GM19467 (cell line): ENCODE measurements around the gene GP1BA.
"Not testable (repeated sequence)": the region's sequence is repeated elsewhere in the genome, so short reads cannot be mapped to it uniquely, and the experiment has no call there.

ENCODE experiments used
- ATAC-seq: cut with Tn5 transposase; IDR thresholded peaks from one replicate; pipeline ENCODE4 v1.9.1; 2021; ENCODE audit warnings: mild to moderate bottlenecking, moderate library complexity; ENCODE audit not compliant: unreplicated experiment

GP1BA gene

DNA sequence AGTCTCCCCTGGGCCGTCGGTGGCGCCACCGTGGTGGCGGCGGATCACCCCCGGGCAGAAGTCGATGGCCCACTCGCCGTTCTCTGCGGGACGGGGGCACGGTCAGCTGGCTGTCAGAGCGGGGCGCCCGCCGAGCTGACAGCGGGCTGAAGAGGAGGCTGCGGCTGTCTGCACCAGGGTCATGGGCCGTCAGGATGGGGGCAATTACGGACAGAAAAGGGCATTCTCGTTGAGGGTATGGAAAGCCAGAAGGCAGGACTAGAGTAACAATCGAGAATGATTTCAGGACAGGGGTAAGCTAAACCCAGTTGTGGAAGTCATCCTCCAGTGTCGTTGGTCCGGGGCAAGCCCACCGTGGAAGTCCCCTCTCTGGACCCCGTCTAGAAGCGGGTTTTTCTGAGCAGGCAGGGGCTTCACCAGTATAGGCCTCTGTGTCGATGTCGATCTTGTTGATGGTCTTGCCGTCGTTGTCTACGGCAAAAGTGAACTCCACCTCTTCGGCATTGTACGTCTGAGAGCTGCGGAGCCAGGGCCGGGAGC, 30.9 kb upstream of the GP1BA start:
- ATAC-seq, result no peak

DNA sequence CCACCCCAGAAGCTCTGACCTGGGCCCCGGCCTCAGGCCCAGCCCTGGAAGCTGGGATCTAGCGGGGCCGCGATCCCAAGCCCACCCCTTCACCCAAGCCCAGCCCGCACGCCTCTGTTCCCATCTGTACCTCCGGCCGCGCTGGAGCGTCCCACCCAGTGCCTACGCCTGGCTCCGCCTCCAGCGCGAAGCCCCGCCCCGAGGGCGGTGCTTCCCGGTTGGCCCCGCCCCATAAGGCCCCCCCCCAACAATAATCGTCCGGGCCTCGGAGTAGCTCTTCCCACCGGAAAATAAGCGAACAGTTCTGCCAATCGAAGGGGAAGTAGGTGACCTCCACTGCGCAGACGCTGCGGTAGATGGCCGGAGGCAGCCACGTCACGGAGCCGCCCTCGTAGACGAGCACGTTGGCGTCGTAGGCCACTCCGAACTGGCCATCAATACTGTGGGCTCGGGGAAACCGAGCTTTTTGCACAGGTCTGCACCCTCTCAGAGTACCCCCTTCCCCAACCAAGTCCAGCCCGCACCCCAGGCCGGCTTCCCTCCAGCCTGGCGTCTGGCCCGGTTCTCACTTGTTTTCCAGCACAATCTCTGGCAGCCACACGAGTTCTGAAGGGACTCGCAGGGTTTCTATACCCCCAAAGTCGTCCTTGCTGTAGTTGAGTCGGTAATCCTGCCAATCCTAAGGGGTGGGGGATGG, 30.3 kb upstream of the GP1BA start:
- ATAC-seq, result no peak

DNA sequence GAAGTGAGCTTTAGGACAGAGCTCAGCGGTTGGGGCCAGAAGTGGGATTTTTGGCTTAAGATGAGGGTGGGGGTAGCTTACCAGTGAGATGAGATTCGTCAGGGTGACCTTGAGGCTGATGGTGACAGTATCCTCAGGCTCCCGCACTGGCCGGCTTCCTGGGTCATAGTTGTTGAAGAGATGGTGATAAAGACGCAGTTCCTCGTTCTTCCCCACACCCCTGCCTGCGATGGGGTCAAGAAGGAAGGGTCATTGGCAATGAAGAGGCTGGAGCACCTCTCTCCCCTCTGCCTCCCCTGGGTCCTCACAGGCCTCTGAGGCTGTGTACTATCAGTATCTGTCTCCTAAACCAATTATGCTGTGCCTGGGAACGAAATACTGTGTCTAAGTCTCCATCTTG, 29.5 kb upstream of the GP1BA start:
- ATAC-seq, result no peak

DNA sequence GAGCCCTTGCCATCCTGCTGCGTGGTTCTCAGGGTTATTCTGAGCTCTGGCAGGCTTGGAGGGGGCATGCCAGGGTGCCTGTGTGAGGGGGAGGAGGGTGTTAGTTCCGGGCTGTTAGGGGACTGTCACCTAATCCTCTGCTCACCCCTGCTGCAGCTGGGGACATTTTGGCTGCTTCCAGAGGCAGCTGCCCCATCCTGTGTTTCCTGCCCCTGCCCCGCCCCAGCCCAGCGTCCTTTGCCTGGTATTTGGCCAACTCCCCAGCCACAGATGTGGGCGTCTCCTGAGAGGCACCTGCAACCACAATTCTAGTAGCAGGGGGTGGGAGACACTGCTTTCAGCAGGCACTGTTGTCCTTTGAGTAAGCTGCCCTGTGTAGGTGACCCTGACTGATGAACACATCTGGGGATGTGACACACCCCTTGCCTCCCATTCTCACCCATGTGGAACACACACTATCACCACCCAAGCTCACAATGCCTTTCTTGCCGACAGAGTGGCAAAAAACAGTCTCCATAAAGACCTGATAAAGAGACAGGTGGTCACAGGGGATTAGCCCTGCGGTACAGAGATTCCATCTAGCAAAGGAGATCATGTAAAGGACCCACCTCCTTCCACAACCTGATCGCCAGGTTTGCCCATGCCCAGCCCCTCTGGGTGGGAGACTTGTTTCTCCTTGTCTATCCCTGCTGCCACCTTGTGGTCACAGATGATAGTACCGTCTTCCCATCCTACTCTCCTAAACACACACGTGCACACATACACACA, 28.8 kb upstream of the GP1BA start, which contains the start of gene CHRNE:
CHRNE (minus strand) TSS at position 48 of the 768 bp plus-strand sequence; CDS start at position 13, 35 bp downstream.
- ATAC-seq, result no peak

DNA sequence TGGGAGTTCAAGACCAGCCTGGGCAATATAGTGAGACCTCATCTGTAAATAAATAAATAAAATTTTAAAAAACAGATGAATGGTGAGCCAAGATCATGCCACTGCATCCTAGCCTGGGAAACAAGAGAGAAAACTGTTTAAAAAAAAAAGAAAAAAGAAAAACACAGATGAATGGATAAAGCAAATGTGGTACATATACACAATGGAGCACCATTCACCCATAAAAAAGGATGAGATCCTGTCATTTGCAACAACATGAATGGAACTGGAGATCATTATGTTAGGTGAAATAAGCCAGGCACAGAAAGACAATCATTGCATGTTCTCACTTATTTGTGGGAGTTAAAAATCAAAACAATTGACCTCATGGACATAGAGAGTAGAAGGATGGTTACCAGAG, 25.4 kb upstream of the GP1BA start:
- not testable (repeated sequence) for ATAC-seq

DNA sequence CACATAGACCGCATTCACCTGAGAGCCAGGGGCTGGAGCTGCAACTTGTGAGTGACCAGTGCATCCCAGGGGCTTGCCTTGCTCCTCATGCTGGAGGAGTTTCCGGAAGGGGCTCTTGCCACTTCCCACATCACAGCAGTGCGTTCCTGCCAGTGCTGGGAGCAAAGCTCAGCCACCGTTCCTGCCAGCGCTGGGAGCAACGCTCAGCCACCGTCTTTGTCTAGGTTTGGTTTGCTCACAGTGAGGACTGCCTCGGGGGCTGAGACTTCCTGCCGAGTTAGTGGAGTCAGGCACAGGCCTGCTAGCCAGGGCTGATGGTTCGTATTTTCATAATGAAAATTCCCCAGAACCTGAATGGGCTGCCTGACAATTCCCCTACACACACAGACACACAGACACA, 23.8 kb upstream of the GP1BA start:
- ATAC-seq, result no peak

DNA sequence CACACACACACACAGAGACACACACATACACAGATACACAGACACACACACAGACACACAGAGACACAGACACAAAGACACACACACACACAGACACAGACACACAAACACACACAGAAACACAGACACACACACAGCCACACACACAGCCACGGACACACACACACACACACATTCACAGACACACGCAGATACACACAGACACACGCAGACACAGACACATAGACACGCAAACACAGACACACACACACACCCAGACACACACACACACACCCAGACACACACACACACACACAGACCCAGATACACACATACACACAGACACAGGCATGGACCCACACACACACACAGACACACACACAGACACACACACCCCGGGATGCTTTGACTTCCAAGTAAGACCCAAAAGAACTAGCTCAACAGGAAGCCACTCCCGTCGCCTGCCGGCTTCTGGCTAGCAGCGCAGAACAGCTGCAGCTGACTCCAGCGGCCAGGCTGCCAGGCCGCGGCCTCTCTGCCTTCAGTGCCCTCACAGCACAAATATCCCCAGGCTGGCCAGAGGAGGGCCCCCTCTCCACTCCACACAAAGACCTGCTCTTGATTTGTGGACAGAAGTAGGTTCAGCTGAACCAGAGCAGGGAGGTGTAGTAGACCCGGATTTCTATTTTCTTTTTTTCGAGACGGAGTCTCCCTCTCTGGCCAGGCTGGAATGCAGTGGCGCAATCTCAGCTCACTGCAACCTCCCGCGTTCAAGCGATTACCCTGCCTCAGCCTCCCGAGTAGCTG, 23.2 kb upstream of the GP1BA start:
- no peak for ATAC-seq

DNA sequence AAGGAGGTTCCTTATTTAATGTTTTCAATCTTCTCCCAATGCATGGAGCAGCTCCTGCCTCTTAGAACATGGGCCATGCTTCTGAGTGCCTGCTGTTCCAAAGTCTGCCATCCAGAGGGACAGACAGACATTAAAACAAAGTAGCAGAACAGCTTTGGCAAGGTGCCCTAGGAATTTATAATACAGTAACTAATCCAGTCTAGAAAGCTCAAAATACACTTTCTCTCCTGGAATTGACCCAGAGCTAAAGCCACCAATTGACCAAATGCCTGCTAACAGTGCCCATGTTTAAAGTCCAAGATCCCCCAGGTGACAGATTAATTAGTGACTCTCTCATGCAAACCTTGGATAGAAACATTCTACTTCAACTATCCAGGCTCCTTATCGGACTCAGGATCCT, 18.1 kb upstream of the GP1BA start:
- no peak for ATAC-seq

DNA sequence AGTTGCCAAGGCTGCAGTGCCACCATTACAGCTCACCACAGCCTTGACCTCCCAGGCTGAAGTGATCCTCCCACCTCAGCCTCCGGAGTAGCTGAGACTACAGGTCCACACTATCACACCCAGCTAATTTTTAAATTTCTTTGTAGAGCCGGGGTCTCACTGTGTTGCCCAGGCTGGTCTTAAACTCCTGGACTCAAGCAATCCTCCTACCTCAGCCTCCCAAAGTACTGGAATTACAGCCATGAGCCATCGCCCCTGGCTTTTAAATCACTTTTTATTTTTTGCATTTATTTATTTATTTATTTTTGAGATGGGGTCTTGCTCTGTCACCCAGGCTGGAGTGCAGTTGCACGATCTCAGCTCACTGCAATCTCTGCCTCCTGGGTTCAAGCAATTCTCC, 17.5 kb upstream of the GP1BA start:
- not testable (repeated sequence) for ATAC-seq

DNA sequence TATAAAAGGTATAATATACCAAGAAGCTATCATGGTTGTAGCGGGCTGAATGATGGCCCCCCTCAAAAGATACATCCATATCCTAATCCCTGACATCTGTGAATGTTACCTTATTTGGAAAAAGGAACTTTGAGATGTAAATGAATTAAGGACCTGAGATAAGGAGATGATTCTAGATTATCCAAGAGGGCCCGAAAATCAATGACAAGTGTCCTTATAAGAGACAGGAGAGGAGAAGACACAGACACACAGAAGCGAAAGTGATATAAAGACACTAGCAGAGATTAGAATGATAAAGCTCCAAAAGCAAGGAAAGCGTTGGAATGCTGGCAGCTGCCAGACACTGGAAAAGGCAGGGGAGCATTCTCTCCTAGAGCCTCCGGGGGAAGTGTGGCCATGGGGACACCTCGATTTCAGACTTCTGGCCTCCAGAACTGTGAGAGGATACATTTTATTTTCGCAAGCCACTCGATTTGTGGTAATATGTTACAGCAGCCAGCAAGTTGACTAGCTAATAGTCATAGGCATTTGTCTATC, 12.5 kb upstream of the GP1BA start:
- no peak for ATAC-seq

DNA sequence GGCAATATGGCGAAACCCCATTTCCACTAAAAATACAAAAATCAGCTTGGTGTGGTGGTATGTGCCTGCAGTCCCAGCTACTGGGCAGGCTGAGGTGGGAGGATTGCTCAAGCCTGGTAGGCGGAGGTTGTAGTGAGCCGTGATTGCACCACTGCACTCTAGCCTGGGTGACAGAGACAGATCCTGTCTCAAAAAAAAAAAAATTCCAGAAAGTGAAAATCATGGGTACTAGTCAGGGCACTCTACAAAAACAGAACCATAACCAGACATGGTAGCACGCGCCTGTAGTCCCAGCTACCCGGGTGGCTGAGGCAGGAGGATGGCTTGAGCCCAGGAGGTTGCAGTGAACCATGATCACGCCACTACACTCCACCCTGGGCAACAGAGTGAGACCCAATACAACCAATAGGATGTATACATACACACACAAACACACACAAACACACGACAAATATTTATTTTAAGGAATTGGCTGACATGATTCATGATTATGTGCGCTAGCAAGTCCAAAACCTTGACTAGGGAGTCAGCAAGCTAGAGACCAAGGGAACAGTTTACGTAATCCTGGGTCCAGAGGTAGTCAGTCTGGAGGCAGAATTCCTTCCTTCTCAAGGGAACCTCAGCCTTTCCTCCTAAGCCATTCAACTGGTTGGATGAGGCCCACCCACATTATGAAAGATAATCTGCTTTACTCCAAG, 11.6 kb upstream of the GP1BA start:
- ATAC-seq, result no peak

DNA sequence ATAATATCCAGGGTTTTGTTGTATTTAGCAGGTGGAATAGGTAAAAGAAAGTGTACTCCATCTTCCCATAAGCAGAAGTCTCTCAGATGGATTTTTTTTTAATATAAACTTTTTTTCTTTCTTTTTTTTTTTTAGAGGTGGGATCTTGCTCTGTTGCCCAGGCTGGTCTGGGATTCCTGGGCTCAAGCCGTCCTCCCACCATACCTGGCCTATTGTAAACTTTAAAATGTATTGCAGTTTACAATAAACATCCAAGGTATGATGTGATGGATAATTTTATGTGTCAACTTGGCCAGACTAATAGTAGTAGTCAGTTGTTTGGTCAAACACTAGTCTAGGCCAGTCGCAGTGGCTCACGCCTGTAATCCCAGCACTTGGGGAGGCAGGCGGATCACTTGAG, 10.8 kb upstream of the GP1BA start:
- no peak for ATAC-seq

DNA sequence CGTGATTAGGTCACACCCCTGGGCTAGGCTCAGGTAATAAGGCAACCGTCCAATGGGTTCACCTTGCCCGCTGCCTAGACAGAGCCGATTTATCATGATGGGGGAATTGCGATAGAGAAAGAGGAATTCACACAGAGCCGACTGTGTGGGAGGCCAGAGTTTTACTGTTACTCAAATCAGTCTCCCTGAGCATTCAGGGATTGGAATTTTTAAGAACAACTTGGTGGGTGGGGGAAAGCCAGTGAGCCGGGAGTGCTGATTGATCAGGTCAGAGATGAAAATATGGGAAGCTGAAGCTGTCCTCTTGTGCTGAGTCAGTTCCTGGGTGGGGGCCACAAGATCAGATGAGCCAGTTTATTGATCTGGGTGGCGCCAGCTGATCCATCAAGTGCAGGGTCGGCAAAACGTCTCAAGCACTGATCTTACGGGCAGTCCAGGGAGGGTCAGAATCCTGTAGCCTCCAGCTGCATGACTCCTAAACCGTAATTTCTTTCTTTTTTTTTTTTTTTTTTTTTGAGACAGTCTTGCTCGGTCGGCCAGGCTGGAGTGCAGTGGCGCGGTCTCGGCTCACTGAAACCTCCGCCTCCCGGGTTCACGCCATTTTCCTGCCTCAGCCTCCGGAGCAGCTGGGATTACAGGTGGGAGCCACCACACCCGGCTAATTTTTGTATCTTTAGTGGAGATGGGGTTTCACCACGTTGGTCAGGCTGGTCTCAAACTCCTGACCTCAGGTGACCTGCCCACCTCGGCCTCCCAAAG, 5.3 kb upstream of the GP1BA start:
- ATAC-seq, result not testable (repeated sequence)

DNA sequence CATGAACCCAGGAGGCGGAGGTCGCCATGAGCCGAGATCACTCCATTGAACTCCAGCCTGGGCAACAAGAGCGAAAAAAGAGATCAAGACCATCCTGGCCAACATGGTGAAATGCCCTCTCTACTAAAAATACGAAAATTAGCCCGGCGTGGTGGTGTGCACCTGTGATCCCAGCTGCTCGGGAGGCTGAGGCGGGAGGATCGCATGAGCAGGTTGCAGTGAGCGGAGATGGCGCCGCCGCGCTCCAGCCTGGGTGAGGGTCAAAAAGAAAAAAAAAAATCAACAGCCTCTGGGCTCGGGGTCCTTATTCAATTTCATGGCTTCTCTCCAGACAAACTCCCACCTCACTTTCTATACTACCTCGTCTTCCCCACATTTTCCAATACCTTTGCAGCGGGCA, 3.2 kb upstream of the GP1BA start:
- ATAC-seq, result no peak

DNA sequence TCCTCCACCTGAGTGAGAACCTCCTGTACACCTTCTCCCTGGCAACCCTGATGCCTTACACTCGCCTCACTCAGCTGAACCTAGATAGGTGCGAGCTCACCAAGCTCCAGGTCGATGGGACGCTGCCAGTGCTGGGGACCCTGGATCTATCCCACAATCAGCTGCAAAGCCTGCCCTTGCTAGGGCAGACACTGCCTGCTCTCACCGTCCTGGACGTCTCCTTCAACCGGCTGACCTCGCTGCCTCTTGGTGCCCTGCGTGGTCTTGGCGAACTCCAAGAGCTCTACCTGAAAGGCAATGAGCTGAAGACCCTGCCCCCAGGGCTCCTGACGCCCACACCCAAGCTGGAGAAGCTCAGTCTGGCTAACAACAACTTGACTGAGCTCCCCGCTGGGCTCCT, 679 bp downstream of the GP1BA start:
- ATAC-seq, result no peak

DNA sequence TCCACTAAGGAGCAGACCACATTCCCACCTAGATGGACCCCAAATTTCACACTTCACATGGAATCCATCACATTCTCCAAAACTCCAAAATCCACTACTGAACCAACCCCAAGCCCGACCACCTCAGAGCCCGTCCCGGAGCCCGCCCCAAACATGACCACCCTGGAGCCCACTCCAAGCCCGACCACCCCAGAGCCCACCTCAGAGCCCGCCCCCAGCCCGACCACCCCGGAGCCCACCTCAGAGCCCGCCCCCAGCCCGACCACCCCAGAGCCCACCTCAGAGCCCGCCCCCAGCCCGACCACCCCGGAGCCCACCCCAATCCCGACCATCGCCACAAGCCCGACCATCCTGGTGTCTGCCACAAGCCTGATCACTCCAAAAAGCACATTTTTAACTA, 1.6 kb downstream of the GP1BA start:
- ATAC-seq, result no peak

DNA sequence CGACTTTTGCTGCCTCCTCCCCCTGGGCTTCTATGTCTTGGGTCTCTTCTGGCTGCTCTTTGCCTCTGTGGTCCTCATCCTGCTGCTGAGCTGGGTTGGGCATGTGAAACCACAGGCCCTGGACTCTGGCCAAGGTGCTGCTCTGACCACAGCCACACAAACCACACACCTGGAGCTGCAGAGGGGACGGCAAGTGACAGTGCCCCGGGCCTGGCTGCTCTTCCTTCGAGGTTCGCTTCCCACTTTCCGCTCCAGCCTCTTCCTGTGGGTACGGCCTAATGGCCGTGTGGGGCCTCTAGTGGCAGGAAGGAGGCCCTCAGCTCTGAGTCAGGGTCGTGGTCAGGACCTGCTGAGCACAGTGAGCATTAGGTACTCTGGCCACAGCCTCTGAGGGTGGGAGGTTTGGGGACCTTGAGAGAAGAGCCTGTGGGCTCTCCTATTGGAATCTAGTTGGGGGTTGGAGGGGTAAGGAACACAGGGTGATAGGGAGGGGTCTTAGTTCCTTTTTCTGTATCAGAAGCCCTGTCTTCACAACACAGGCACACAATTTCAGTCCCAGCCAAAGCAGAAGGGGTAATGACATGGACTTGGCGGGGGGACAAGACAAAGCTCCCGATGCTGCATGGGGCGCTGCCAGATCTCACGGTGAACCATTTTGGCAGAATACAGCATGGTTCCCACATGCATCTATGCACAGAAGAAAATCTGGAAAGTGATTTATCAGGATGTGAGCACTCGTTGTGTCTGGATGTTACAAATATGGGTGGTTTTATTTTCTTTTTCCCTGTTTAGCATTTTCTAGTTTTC, 2.3 kb downstream of the GP1BA start:
- no peak for ATAC-seq

DNA sequence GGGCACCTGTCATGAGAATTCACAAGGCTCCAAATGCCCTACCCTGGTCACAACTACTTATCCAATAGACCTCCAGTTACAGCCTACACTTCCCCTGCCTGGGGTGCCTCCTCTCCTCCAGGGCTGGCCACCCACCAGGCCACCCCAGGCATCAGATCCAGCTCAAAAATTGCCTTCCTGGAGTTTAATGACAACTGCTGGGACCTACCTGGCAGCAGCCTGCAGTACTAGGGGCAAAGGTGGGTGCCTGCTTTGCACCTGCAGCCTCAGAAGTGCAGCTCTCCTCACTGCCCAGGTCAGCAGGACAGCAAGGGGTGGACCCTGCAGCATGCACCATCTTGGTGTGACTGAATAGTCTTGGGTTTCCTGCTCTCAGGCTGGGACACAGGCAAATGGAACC, 3.6 kb downstream of the GP1BA start:
- ATAC-seq, result no peak

DNA sequence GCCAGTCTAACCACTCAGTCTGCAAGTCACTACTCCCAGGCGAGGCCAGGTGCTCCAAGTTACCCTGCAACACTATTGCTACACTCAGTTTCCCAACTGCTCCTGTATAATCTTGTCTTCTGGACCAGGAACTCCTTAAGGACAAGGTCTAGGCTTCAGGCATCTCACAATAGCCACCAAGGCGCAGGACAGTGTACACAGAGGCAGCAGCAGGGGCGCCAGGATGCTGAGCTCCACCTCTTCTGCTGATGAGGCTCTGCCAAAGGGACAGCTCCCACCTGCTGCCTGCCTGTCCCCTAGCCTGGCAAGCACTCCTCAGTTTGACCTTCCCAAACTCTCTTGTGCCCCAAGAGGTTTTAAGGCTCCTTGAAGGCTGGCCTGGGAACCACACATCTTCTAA, 4.4 kb downstream of the GP1BA start:
- ATAC-seq, result no peak
